Endothelial cell of hepatic sinusoid (primary cell): ENCODE data around the gene EID3.
"Not testable (repeated sequence)": the region's sequence is repeated elsewhere in the genome, so short reads cannot be mapped to it uniquely, and the experiment has no call there.

Experiments
- in situ Hi-C: cut with HindIII; loops from 2 replicates; pipeline ENCODE4 v1.10.0; 2017; ENCODE audit warnings: low sequenced_read_pairs

EID3 gene

GRCh38 chr12:104310751-104311633 is 7.5 kb downstream of the EID3 start:
- in situ Hi-C loops: no loop called here

DNA sequence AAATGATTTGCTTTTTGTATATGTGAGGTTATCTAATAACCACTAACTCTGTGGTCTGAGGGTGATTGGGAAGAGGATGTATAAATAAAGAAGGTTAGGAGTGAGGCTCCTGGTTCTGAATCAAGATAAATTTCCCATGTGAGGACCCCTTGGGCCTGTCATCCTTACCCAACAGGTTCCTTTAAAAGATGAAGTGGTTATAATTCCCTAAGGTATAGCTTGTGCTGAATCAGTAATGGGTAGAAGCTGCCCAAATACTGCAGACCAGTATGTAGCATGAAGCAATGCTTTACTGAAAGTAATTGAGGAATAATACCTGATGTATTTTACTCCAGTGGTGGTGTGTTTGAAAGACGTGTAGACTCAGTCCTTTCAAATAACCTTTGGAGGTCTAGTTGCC is 8.7 kb downstream of the EID3 start:
- in situ Hi-C loops: no loop called here

GRCh38 chr12:104312654-104313053 is 9.1 kb downstream of the EID3 start:
- in situ Hi-C loops: no loop called here

- in situ Hi-C loops: no loop called here
Observed at GRCh38 chr12:104313568-104314241, 10.2 kb downstream of the EID3 start.

- in situ Hi-C loops: no loop called here
Observed at GRCh38 chr12:104314242-104314614, 10.7 kb downstream of the EID3 start.

GRCh38 chr12:104315326-104316224 is 12.0 kb downstream of the EID3 start:
- in situ Hi-C loops: no loop called here

DNA sequence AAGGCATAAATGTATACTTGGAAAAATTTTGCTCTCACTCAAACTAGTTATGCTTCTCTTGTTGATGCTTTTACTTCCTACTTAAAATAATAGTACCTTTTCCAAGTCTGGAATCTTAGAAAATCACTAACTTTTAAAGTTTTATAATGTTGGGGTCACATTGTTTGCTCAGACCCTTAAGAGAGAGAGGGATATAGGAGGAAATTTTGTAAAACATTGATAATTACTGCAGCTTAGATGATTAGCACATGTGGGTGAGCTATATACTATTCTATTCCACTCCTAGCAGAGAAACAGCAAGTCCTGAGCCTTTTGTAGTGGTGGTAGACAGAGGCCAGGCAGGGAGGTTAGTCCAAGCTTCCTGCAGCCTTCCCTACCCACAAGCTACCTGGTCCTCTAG is 13.4 kb downstream of the EID3 start:
- in situ Hi-C loops: no loop called here

GRCh38 chr12:104317538-104318210 is 14.1 kb downstream of the EID3 start:
- in situ Hi-C loops: no loop called here

DNA sequence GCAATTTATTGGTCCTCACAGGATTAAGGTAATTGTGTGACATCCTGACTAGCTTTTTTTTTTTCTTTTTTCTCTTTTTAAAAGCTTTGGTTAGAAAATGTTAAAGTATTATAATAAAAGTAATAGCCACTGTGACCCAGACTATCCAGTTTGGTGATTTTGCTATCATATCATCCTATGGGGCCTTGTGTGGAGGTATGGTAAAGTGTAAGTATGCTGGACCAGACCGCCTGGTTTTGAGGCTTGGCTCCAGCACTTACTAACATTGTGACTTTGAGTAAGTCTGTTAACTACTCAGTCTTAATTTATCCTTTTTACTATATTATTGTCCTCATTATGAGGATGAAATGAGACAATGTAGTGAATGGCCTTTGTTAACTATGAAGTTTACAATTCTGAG is 15.5 kb downstream of the EID3 start:
- in situ Hi-C loops: no loop called here

DNA sequence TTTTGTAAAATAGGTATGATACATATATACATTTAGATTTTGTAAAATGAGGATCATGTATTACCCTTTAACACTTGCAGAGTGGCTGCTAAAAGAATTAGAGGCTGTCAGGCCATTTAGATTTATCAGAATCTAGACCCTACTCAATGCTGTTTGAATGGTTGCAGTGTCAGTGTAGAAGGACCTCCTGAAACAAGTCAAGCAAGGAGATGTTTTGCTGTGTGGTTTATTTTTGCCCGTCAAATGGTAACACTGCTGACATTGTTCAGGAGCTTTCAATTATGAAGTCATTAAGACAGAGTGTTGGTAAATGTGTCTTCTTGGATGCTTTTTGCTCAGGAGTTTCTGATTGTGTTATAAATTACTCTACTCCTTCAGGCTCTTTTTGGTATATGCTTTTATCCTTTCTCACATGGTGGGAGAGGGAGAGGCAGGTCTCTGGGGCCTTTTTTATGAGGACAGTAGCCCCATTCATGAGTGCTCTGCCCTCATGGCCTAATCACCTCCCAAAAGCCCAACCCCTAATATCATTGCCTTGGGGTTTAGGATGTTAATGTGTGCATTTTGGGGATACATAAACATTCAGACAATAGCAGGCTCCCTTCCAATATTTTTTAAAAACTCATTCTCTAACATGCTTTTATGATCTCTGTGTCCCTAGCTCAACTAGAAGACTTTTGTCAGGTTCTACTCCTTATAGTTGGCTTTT is 16.5 kb downstream of the EID3 start:
- in situ Hi-C loops: no loop called here

DNA sequence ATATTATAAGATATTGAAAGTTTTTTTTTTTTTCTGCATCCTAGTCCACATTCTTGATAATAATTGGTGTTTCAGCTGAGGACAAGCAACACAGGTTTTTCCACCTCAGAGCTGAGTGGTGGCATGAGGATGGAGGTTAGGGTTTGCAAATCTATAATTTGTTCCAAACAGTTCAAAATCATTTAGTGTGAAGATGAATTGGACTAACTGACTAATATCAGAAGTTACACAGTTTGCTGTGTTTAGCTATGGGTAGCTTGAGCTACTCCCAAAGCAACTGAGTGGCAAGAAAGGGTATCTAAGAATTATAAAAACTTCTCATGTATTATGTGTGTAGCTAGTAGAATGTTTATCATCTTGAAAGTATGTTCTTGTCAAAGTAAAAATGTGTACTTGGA is 17.1 kb downstream of the EID3 start:
- in situ Hi-C loops: no loop called here

- in situ Hi-C loops: no loop called here
Observed at GRCh38 chr12:104321949-104322348, 18.4 kb downstream of the EID3 start.

- in situ Hi-C loops: not testable (repeated sequence)
Observed at GRCh38 chr12:104322533-104322932, 19.0 kb downstream of the EID3 start.

GRCh38 chr12:104323899-104324298 is 20.4 kb downstream of the EID3 start:
- in situ Hi-C loops: no loop called here

DNA sequence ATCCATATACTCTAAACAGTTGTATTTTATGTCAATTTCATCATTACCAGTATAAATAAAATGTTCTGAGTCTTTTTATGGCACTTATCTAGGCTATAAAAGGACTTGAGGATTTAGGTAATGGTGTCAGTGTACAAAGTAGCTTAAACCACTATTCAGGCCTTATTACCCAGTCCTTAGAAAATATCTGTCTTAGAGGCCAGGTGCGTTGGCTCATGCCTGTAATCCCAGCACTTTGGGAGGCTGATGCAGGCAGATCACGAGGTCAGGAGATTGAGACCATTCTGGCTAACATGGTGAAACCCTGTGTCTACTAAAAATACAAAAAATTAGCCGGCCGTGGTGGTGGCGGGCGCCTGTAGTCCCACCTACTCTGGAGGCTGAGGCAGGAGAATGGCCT is 24.7 kb downstream of the EID3 start:
- in situ Hi-C loops: not testable (repeated sequence)

GRCh38 chr12:104328790-104329189 is 25.3 kb downstream of the EID3 start:
- in situ Hi-C loops: no loop called here

GRCh38 chr12:104329707-104330532 is 26.4 kb downstream of the EID3 start:
- in situ Hi-C loops: no loop called here

DNA sequence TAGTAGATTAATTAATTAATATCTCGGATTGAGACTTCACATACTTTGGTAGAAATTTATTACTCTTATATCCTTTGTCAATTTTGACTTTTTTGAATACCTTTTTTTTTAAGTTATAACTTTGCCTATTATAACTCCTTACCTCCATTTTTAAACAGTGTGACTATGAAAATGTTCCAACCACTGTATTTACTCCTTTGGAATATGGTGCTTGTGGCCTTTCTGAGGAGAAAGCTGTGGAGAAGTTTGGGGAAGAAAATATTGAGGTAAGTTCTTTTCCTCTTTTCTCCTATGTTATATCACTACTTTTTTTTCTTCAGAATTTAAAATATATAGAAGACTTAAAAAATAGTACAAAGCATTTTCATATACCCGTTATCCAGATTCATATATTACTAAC is 27.8 kb downstream of the EID3 start:
- in situ Hi-C loops: no loop called here

DNA sequence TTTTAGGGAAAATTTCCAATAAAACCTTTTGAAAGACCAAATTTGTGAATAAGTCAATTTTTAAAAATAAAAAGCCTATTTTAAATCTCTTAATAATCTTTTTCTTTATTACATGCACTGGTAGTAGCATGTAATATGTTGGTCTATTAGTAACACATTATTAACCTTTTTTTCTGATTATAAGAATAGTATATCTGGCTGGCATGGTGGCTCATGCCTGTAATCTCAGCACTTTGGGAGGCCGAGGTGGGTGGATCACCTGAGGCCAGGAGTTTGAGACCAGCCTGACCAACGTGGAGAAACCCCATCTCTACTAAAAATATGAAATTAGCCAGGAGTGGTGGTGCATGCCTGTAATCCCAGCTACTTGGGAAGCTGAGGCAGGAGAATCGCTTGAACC is 28.7 kb downstream of the EID3 start:
- in situ Hi-C loops: not testable (repeated sequence)
